HEK293T (cell line): ENCODE results near the gene CDK5R1.
A peak's percentile ranks its signal among the peaks of the same experiment; 100 is the strongest.

Experiments used
- CTCF ChIA-PET: fragments of 350-600 bp; formaldehyde crosslinking; extraction: SDS; loops from one replicate; lab custom pipeline; 2021; ENCODE audit warnings: antibody characterized with exemption, inconsistent platforms; lab: Yijun Ruan, JAX
- POLR2A ChIA-PET: fragments of 350-600 bp; formaldehyde crosslinking; extraction: SDS; loops from one replicate; lab custom pipeline; 2020; ENCODE audit warnings: antibody characterized with exemption, inconsistent platforms; lab: Yijun Ruan, JAX
- DNase-seq: peaks from one replicate; pipeline ENCODE4 v3.0.0; 2012; ENCODE audit warnings: mixed read lengths; ENCODE audit errors: extremely low spot score
- ARNT ChIP-seq: fragments of 450-650 bp; IDR thresholded peaks from 2 replicates; pipeline ENCODE4 v1.6.1; 2017; ENCODE audit warnings: mild to moderate bottlenecking
- BHLHE40 ChIP-seq: fragments of 450-650 bp; IDR thresholded peaks from 2 replicates; pipeline ENCODE4 v1.6.1; 2016; ENCODE audit warnings: mild to moderate bottlenecking, moderate library complexity, borderline replicate concordance
- CTBP1 ChIP-seq: fragments of 450-650 bp; IDR thresholded peaks from 2 replicates; pipeline ENCODE4 v1.6.1; 2016; ENCODE audit warnings: borderline replicate concordance
- ELF4 ChIP-seq: fragments of 450-650 bp; IDR thresholded peaks from 2 replicates; pipeline ENCODE4 v1.6.1; 2017; ENCODE audit warnings: antibody characterized with exemption
- FOXA1 ChIP-seq: fragments of 450-650 bp; IDR thresholded peaks from 2 replicates; pipeline ENCODE4 v1.6.1; 2016; ENCODE audit warnings: mild to moderate bottlenecking
- FOXK2 ChIP-seq: fragments of 450-650 bp; IDR thresholded peaks from 2 replicates; pipeline ENCODE4 v1.6.1; 2016; ENCODE audit warnings: mild to moderate bottlenecking
- FOXM1 ChIP-seq: fragments of 450-650 bp; IDR thresholded peaks from 2 replicates; pipeline ENCODE4 v1.6.1; 2017; ENCODE audit warnings: mild to moderate bottlenecking, borderline replicate concordance
- HDGF ChIP-seq: fragments of 450-650 bp; IDR thresholded peaks from 2 replicates; pipeline ENCODE4 v1.6.1; 2017; ENCODE audit warnings: antibody characterized with exemption, borderline replicate concordance
- L3MBTL2 ChIP-seq: fragments of 450-650 bp; conservative IDR thresholded peaks from 2 replicates; pipeline ENCODE4 v1.6.1; 2016; ENCODE audit warnings: mild to moderate bottlenecking
- LEF1 ChIP-seq: fragments of 450-650 bp; IDR thresholded peaks from 2 replicates; pipeline ENCODE4 v1.6.1; 2017; ENCODE audit warnings: mild to moderate bottlenecking, borderline replicate concordance
- NFRKB ChIP-seq: fragments of 450-650 bp; IDR thresholded peaks from 2 replicates; pipeline ENCODE4 v1.6.1; 2016; ENCODE audit warnings: mild to moderate bottlenecking, moderate library complexity
- PKNOX1 ChIP-seq: fragments of 450-650 bp; IDR thresholded peaks from 2 replicates; pipeline ENCODE4 v1.6.1; 2016
- SP1 ChIP-seq: fragments of 450-650 bp; IDR thresholded peaks from 2 replicates; pipeline ENCODE4 v1.6.1; 2017
- SUZ12 ChIP-seq: fragments of 450-650 bp; IDR thresholded peaks from 2 replicates; pipeline ENCODE4 v1.6.1; 2016; ENCODE audit warnings: mild to moderate bottlenecking
- TARDBP ChIP-seq: fragments of 450-650 bp; IDR thresholded peaks from 2 replicates; pipeline ENCODE4 v1.6.1; 2016
- ZNF384 ChIP-seq: fragments of 450-650 bp; IDR thresholded peaks from 2 replicates; pipeline ENCODE4 v1.6.1; 2016

Gene CDK5R1

GRCh38 chr17:32496395-32497073 lies 9.7 kb downstream of the CDK5R1 start:
- no peak for DNase-seq
- POLR2A ChIA-PET = interaction anchor here (0.9 to 1.1 kb wide), 3 partner anchors 10 to 381 kb away, joined by 3 to 4 read pairs (median 3); partner anchors contain the start of genes CDK5R1 and MYO1D
- CTCF ChIA-PET = interaction anchor here (1.2 to 1.5 kb wide), 2 partner anchors 8 to 13 kb away, joined by 3 read pairs; no protein-coding TSS in a partner anchor
- no peak for TF ChIP-seq SP1
- no peak for TF ChIP-seq FOXA1
- no peak for TF ChIP-seq L3MBTL2
- TF ChIP-seq FOXK2 = no peak
- no peak for TF ChIP-seq TARDBP
- TF ChIP-seq BHLHE40 = no peak

GRCh38 chr17:32497431-32498205 lies 10.8 kb downstream of the CDK5R1 start:
- TF ChIP-seq ARNT (no peak), FOXA1 (no peak), NFRKB (no peak), TARDBP (no peak), FOXM1 (no peak), FOXK2 (no peak), PKNOX1 (no peak)
- POLR2A ChIA-PET = interaction anchor here (1.9 kb wide), 1 partner anchor 11 kb away, joined by 5 read pairs; the partner anchor contains the start of gene CDK5R1
- CTCF ChIA-PET = interaction anchor here (1.5 kb wide), 1 partner anchor 9 kb away, joined by 3 read pairs; no protein-coding TSS in a partner anchor
- DNase-seq = no peak

GRCh38 chr17:32498391-32498790 lies 11.6 kb downstream of the CDK5R1 start:
- POLR2A ChIA-PET = interaction anchor here (1.9 kb wide), 1 partner anchor 12 kb away, joined by 5 read pairs; the partner anchor contains the start of gene CDK5R1
- peak; percentile 19 for DNase-seq
- CTCF ChIA-PET = interaction anchor here (1.5 kb wide), 1 partner anchor 10 kb away, joined by 3 read pairs; no protein-coding TSS in a partner anchor
- TF ChIP-seq L3MBTL2 = peak; percentile 66
- TF ChIP-seq FOXK2 = no peak
- TF ChIP-seq BHLHE40 = no peak

GRCh38 chr17:32502013-32502412 lies 15.2 kb downstream of the CDK5R1 start:
- no peak for DNase-seq
- TF ChIP-seq FOXM1 (no peak), SUZ12 (no peak), SP1 (no peak), LEF1 (no peak), TARDBP (no peak), L3MBTL2 (no peak), FOXA1 (no peak), ELF4 (no peak), NFRKB (no peak), BHLHE40 (no peak), CTBP1 (no peak), ZNF384 (no peak), PKNOX1 (no peak), ARNT (no peak), FOXK2 (no peak), HDGF (no peak)
- POLR2A ChIA-PET = no interaction called here
- CTCF ChIA-PET = no interaction called here

- CTCF ChIA-PET = no interaction called here
- no peak for TF ChIP-seq L3MBTL2
- TF ChIP-seq ELF4 = no peak
- TF ChIP-seq FOXK2 = no peak
- no peak for TF ChIP-seq ZNF384
- no peak for DNase-seq
- POLR2A ChIA-PET = no interaction called here
Measured at GRCh38 chr17:32502710-32503109, 15.9 kb downstream of the CDK5R1 start.

GRCh38 chr17:32503251-32504165 lies 16.7 kb downstream of the CDK5R1 start:
- ChIA-PET POLR2A (no interaction called here), CTCF (no interaction called here)
- TF ChIP-seq NFRKB = no peak
- TF ChIP-seq CTBP1 = no peak
- no peak for TF ChIP-seq LEF1
- no peak for TF ChIP-seq TARDBP
- no peak for TF ChIP-seq PKNOX1
- TF ChIP-seq FOXA1 = no peak
- TF ChIP-seq FOXM1 = no peak
- no peak for TF ChIP-seq BHLHE40
- TF ChIP-seq L3MBTL2 = no peak
- TF ChIP-seq ELF4 = no peak
- TF ChIP-seq ARNT = no peak
- no peak for DNase-seq
